ENCODE data around the gene RASA4B. TPM values are rescaled to one million over a fixed set of nuclear protein-coding genes. Genes with fewer than 3 reads are reported as not detected.
A peak's percentile ranks its signal among the peaks of the same experiment; 100 is the strongest.
"Not testable (repeated sequence)": the region's sequence is repeated elsewhere in the genome, so short reads cannot be mapped to it uniquely, and the experiment has no call there.

RASA4B gene
- total RNA-seq, 1 donor from 2014 or later, result 2.9 TPM

DNA sequence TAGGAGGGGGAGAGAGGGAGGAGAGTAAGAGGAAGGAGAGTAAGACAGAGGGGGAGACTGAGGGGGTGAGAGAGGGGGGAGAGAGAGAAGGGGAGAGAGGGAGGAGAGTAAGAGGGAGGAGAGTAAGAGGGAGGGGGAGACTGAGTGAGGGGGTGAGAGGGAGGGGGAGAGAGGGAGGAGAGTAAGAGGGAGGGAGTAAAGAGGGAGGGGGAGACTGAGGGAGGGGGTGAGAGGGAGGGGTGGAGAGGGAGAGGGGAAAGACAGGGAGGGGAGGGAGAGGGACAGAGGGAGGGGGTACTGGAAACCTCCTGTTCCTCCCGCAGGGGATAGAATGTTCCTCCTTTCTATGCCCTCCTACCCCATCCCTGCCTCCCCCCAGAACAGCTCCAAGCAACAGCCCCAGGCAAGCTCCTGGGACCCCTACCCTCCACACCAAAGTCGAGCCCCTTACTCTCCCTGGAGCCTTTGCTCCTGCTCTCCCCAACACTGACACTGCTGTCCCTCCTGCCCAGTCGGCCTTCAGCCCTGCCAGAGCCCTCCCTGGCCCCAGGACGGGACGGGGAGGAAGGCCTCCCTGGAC lies 4.8 kb downstream of the RASA4B start:
- not testable (repeated sequence) for ATAC-seq
- DNase-seq (ENCODE audit: low spot score), result peak; percentile 45

GRCh38 chr7:102511860-102512522 lies 5.6 kb downstream of the RASA4B start:
- not testable (repeated sequence) for DNase-seq (ENCODE audit: low spot score)
- peak; percentile 38 for ATAC-seq

DNA sequence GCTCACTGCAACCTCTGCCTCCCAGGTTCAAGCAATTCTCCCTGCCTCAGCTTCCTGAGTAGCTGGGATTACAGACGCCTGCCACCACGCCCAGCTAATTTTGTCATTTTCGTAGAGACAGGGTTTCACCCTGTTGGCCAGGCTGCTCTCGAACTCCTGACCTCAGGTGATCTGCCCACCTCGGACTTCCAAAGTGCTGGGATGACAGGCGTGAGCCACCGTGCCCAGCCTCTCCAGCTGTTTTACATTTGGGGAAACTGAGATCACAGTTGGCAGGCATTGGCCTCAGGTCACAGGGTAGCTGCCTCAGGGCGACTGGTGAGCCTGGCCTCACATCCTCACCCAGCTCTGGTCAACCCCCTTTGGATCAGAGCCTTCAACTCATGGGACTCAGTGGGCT lies 7.0 kb downstream of the RASA4B start:
- not testable (repeated sequence) for ATAC-seq
- peak; percentile 40 for DNase-seq (ENCODE audit: low spot score)

DNA sequence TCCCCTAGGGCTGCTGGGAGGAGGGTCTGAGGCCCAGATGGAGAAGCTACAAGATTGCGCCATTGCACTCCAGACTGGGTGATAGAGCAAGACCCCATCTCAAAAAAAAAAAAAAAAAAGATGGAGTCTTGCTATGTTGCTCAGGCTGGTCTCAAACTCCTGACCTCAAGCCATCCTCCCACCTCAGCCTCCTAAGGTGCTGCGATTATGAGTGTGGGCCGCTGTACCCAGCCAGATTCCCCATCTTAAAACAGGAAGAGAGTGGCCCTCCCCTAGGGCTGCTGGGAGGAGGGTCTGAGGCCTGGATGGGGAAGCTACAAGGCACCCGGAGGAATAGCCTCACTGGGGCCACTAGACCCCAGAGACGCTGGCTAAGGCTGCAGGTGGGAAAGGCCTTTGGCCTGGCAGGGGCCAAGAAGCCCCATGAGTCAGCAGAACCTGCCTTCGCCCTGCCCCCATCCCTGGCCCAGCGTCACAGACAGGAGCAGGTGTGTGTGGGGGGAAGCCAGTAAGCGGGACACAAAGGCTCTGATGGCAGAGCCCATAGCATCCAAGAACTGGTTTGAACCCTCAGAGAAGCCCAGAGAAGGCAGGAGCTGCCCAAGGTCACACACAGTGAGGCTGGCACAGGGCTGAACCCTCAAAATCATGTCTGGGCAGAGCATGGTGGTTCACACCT lies 10.0 kb downstream of the RASA4B start:
- DNase-seq (ENCODE audit: low spot score), result peak; percentile 41
- ATAC-seq, result not testable (repeated sequence)

- DNase-seq (ENCODE audit: low spot score), result peak; percentile 38
- not testable (repeated sequence) for ATAC-seq
Measured at GRCh38 chr7:102505298-102506185, 12.0 kb downstream of the RASA4B start.

DNA sequence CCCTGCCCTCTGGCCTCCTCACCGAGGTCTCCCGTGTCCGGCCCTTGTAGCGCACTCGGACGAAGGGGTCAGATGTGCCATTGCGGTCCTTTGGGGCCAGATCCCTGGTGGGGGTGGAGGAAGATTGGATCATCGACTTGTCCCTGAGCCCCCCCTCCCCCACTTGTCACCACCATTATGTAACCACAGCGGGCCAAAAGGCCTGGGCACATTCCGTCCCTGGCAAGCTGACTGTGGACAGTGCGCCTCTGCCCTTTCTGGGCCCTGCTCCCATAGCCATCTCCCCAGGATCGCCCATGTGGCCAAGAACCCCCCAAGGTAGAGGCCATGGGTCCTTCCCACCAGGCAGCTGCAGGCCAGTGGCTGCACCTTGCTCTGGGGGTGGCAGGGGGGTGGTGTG lies 14.4 kb downstream of the RASA4B start:
- not testable (repeated sequence) for DNase-seq (ENCODE audit: low spot score)
- peak; percentile 66 for ATAC-seq

GRCh38 chr7:102498321-102498720 lies 19.3 kb downstream of the RASA4B start:
- not testable (repeated sequence) for DNase-seq (ENCODE audit: low spot score); ATAC-seq

DNA sequence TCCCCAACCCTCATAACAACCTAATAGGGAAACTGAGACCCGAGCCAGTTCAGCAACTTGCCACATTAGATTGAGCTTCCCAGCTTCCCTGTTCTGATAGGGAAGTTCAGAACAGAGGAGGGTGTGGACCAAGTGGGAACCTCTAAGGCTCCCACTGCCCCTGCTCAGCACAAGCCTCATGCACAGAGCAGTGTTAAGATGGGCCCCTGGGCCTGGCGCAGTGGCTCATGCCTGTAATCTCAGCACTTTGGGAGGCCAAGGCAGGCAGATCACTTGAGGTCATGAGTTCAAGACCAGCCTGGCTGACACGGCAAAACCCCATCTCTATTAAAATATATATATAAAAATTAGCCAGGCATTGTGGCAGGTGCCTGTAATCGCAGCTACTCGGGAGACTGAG lies 20.3 kb downstream of the RASA4B start:
- ATAC-seq, result peak; percentile 31
- DNase-seq (ENCODE audit: low spot score), result peak; percentile 46

- not testable (repeated sequence) for ATAC-seq; DNase-seq (ENCODE audit: low spot score)
Measured at GRCh38 chr7:102496861-102497260, 20.7 kb downstream of the RASA4B start.

GRCh38 chr7:102494473-102495149 lies 23.0 kb downstream of the RASA4B start:
- ATAC-seq, result peak; percentile 52
- DNase-seq (ENCODE audit: low spot score), result not testable (repeated sequence)

GRCh38 chr7:102494026-102494425 lies 23.6 kb downstream of the RASA4B start:
- ATAC-seq; DNase-seq (ENCODE audit: low spot score): not testable (repeated sequence)

DNA sequence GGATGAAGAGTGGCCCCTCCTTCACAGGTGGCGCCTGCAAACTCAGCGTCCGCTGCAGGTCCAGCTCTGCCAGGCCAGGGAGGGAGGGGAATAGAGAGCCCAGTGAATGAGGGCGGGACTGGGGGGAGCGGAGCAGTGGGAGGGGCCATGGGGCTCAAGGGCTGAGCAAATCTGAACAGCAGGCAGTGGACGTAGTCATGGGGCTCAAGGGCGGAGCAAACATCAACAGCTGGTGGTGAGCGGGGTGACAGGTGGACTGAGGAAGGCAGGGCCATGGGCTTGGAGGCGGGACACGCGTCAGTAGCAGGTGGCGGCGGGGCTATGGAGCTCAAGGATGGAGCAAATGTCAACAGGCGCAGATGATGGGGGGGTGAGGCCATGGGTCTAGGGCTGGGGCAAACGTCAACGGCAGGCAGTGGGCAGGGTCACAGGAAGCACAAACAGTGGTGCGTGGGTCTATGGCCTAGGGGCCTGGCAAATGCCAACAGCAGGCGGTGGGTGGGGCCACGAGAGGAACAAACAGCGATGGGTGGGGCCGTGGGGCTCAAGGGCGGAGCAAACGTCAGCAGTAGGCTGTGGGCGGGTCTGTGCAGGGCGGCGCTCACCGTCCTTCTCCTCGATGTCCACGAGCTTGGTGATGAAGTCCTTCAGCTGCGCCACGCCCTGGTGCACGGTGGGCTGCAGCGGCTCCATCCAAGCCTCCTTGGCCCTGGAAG lies 24.2 kb downstream of the RASA4B start:
- DNase-seq (ENCODE audit: low spot score), result not testable (repeated sequence)

GRCh38 chr7:102490529-102491075 lies 27.0 kb downstream of the RASA4B start:
- DNase-seq (ENCODE audit: low spot score) (peak; percentile 51), ATAC-seq (peak; percentile 59)

More for the DNA sequence above, 24.2 kb downstream of the RASA4B start:
- ATAC-seq, result peak; percentile 70

DNA sequence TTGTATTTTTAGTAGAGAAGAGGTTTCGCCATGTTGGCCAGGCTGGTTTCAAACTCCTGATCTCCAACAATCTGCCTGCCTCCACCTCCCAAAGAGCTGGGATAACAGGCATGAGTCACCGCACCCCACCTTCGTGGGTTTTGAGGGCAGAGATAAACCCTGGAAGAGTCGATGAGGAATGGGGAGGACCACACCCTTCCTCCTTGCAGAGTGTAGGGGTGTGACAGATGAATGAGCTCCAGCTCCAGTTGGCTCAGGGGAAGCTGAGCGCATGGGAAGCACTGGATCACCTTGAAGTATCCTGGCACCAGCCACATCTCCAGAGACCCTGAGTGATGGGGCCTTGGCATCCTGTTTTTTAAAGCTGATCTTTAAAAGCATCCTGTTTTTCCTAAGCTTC lies 33.3 kb downstream of the RASA4B start:
- DNase-seq (ENCODE audit: low spot score); ATAC-seq: not testable (repeated sequence)

DNA sequence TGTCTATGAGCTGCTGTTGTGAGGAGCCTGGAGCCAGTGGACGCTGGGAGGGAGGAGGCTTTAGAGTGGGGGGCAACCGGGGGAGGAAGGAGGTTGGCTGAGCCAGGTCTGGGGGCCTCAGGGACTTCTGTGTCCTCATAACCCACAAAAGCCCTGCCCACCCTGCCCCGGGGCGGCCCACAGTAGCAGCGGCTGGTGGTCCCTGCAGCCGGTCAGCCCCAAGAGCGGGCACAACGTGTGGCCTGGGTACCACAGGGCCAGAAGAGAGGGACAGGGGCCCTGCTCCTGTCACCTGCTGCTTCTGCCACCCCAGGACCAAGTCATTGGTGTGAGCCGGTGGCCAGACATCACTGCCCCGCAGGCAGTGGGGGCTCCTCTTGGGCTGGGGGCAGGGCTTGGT lies 35.6 kb downstream of the RASA4B start:
- not testable (repeated sequence) for ATAC-seq; DNase-seq (ENCODE audit: low spot score)

GRCh38 chr7:102479982-102480637 lies 37.5 kb downstream of the RASA4B start:
- peak; percentile 60 for DNase-seq (ENCODE audit: low spot score)
- not testable (repeated sequence) for ATAC-seq

DNA sequence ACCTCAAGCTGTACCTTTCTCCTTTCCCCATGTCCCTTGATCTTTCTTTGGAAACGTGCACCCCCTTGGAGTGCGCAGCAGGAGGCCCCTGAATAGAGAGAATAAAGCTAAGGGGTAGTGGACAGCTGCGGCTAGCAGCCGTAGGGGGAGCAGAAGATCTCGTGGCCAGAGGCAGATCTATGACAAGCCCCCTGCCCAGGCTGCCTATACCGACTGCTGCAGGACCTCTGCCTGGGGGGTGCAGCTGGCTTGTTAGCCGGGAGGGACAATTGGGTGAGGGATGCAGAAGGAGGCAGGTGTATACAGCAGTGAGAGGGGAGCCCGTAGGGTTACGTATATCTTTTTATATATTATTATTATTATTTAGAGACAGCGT lies 38.4 kb downstream of the RASA4B start:
- not testable (repeated sequence) for DNase-seq (ENCODE audit: low spot score); ATAC-seq

GRCh38 chr7:102478314-102479208 lies 39.0 kb downstream of the RASA4B start, which contains the start of gene POLR2J:
Gene POLR2J, minus strand, starts transcription at chr7:102478922. Its CDS starts 62 bp downstream, at chr7:102478860.
- ATAC-seq (peak; percentile 86), DNase-seq (ENCODE audit: low spot score) (peak; percentile 91)

Measured in left lobe of liver (tissue), 2 donors.